ACHN (cell line): Measurements from ENCODE around the gene LTB4R.

Source experiments
- DNase-seq: peaks from one replicate; pipeline ENCODE4 v3.0.0-alpha.2; 2015
- in situ Hi-C: cut with HindIII; loops from 2 replicates; pipeline ENCODE4 v1.10.0; 2017; ENCODE audit warnings: low sequenced_read_pairs, low pct_ligation_motif_present, low pct_unique_long_range_greater_than_20kb

The LTB4R gene

GRCh38 chr14:24277071-24277470, 34.2 kb upstream of the LTB4R start:
- in situ Hi-C loops = no loop called here
- no peak for DNase-seq

GRCh38 chr14:24277606-24278321, 33.5 kb upstream of the LTB4R start:
- no peak for DNase-seq
- in situ Hi-C loops = no loop called here

- no peak for DNase-seq
- in situ Hi-C loops = no loop called here
These were observed 32.9 kb upstream of the LTB4R start for GRCh38 chr14:24278424-24278823.

GRCh38 chr14:24279301-24280186, 31.8 kb upstream of the LTB4R start:
- in situ Hi-C loops = no loop called here
- peak; percentile 51 for DNase-seq

- in situ Hi-C loops = no loop called here
- no peak for DNase-seq
These were observed 30.4 kb upstream of the LTB4R start for GRCh38 chr14:24280797-24281460.

- in situ Hi-C loops = no loop called here
- no peak for DNase-seq
These were observed 29.7 kb upstream of the LTB4R start for GRCh38 chr14:24281636-24282035.

- in situ Hi-C loops = no loop called here
- DNase-seq = no peak
These were observed 28.6 kb upstream of the LTB4R start for GRCh38 chr14:24282736-24283135.

GRCh38 chr14:24283796-24284460, 27.4 kb upstream of the LTB4R start:
- in situ Hi-C loops = no loop called here
- no peak for DNase-seq

GRCh38 chr14:24284501-24285035, 26.7 kb upstream of the LTB4R start:
- DNase-seq = no peak
- in situ Hi-C loops = no loop called here

- in situ Hi-C loops = no loop called here
- DNase-seq = no peak
These were observed 26.0 kb upstream of the LTB4R start for GRCh38 chr14:24285351-24285750.

- DNase-seq = no peak
- in situ Hi-C loops = no loop called here
These were observed 24.3 kb upstream of the LTB4R start for GRCh38 chr14:24286996-24287395.

GRCh38 chr14:24289649-24290280, 21.5 kb upstream of the LTB4R start:
- in situ Hi-C loops = no loop called here
- DNase-seq = no peak

GRCh38 chr14:24290746-24291145, 20.6 kb upstream of the LTB4R start:
- no peak for DNase-seq
- in situ Hi-C loops = no loop called here

GRCh38 chr14:24291446-24292117, 19.7 kb upstream of the LTB4R start:
- in situ Hi-C loops = no loop called here
- DNase-seq = no peak

GRCh38 chr14:24292118-24292807, 19.0 kb upstream of the LTB4R start:
- in situ Hi-C loops = no loop called here
- no peak for DNase-seq

- no peak for DNase-seq
- in situ Hi-C loops = no loop called here
These were observed 17.8 kb upstream of the LTB4R start for GRCh38 chr14:24293525-24293924.
